MM.1S (cell line): ENCODE results near the gene ABCA2.

ENCODE experiments used
- EZH2 ChIP-seq: fragments of 300-600 bp; sonication (generic); optimal IDR thresholded peaks from 2 replicates; pipeline ENCODE3; 2017; ENCODE audit warnings: low read depth, mild to moderate bottlenecking, antibody characterized with exemption, low read length, mixed read lengths
- TF ChIP-seq, protein P1 (sequence below): fragments of 300-600 bp; sonication (generic); IDR thresholded peaks from 2 replicates; pipeline ENCODE4 v1.5.1; 2016; ENCODE audit warnings: antibody characterized with exemption, low read length, mixed read lengths

GRCh38 chr9:137015976-137016375 is 12.1 kb downstream of the ABCA2 start:
- TF ChIP-seq, protein P1, sequence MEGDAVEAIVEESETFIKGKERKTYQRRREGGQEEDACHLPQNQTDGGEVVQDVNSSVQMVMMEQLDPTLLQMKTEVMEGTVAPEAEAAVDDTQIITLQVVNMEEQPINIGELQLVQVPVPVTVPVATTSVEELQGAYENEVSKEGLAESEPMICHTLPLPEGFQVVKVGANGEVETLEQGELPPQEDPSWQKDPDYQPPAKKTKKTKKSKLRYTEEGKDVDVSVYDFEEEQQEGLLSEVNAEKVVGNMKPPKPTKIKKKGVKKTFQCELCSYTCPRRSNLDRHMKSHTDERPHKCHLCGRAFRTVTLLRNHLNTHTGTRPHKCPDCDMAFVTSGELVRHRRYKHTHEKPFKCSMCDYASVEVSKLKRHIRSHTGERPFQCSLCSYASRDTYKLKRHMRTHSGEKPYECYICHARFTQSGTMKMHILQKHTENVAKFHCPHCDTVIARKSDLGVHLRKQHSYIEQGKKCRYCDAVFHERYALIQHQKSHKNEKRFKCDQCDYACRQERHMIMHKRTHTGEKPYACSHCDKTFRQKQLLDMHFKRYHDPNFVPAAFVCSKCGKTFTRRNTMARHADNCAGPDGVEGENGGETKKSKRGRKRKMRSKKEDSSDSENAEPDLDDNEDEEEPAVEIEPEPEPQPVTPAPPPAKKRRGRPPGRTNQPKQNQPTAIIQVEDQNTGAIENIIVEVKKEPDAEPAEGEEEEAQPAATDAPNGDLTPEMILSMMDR: no peak
- no peak for TF ChIP-seq EZH2
